ENCODE measurements around the gene PPIL6.

PPIL6 gene

GRCh38 chr6:109382576-109383437, 57.6 kb downstream of the PPIL6 start:
- TF ChIP-seq ZFP3 (CRISPR knock-in tag; IDR thresholded peaks at IDR 0.05) = 0 out of 2 replicates have a peak, but pooled peaks have one; percentile 55
- no peak for TF ChIP-seq ZNF8 (CRISPR knock-in tag; IDR thresholded peaks at IDR 0.05)
- TF ChIP-seq PATZ1 (CRISPR knock-in tag; IDR thresholded peaks at IDR 0.05; ENCODE audit: borderline replicate concordance) = peak; percentile 97
- ATAC-seq = peak; percentile 83

- ATAC-seq = peak; percentile 72
- TF ChIP-seq BACH2 (CRISPR knock-in tag; IDR thresholded peaks at IDR 0.05; ENCODE audit: borderline replicate concordance) = no peak
- TF ChIP-seq ZNF70 (CRISPR knock-in tag; IDR thresholded peaks at IDR 0.05) = no peak
- no peak for TF ChIP-seq PATZ1 (CRISPR knock-in tag; IDR thresholded peaks at IDR 0.05; ENCODE audit: borderline replicate concordance)
- no peak for TF ChIP-seq TSHZ2 (CRISPR knock-in tag; IDR thresholded peaks at IDR 0.05)
- TF ChIP-seq PPARA (CRISPR knock-in tag; IDR thresholded peaks at IDR 0.05; ENCODE audit: borderline replicate concordance) = no peak
- TF ChIP-seq OSR1 (CRISPR knock-in tag; IDR thresholded peaks at IDR 0.05) = no peak
Observed at GRCh38 chr6:109381747-109382575, 58.5 kb downstream of the PPIL6 start, which contains the start of gene CD164. CD164 (minus strand) TSS chr6:109382467; CDS start chr6:109382378, 89 bp downstream.

- no peak for TF ChIP-seq TOX (CRISPR knock-in tag; IDR thresholded peaks at IDR 0.05; ENCODE audit: borderline replicate concordance)
- no peak for TF ChIP-seq TCF4 (CRISPR knock-in tag; IDR thresholded peaks at IDR 0.05; ENCODE audit: borderline replicate concordance)
- no peak; the same call in 2 of the 3 replicates for ATAC-seq
Observed at GRCh38 chr6:109381061-109381746, 59.2 kb downstream of the PPIL6 start.

- no peak for ATAC-seq
- TF ChIP-seq ZNF70 (CRISPR knock-in tag; IDR thresholded peaks at IDR 0.05) (no peak), GLIS3 (CRISPR knock-in tag; IDR thresholded peaks at IDR 0.05) (no peak), ARNTL (CRISPR knock-in tag; IDR thresholded peaks at IDR 0.05; ENCODE audit: borderline replicate concordance, low read depth) (no peak), TOX (CRISPR knock-in tag; IDR thresholded peaks at IDR 0.05; ENCODE audit: borderline replicate concordance) (no peak), RARB (CRISPR knock-in tag; IDR thresholded peaks at IDR 0.05) (no peak), CSDC2 (CRISPR knock-in tag; IDR thresholded peaks at IDR 0.05) (no peak)
Observed at GRCh38 chr6:109379711-109380110, 60.7 kb downstream of the PPIL6 start.

- ATAC-seq = no peak
- TF ChIP-seq TSHZ2 (CRISPR knock-in tag; IDR thresholded peaks at IDR 0.05) = no peak
- TF ChIP-seq TOX (CRISPR knock-in tag; IDR thresholded peaks at IDR 0.05; ENCODE audit: borderline replicate concordance) = no peak
- TF ChIP-seq ISL1 (CRISPR knock-in tag; IDR thresholded peaks at IDR 0.05) = no peak
- no peak for TF ChIP-seq ESRRG (CRISPR knock-in tag; IDR thresholded peaks at IDR 0.05)
- no peak for TF ChIP-seq CREB5 (CRISPR knock-in tag; IDR thresholded peaks at IDR 0.05; ENCODE audit: low read depth)
- no peak for TF ChIP-seq POU6F1 (CRISPR knock-in tag; IDR thresholded peaks at IDR 0.05; ENCODE audit: borderline replicate concordance, low read depth)
- no peak for TF ChIP-seq BACH2 (CRISPR knock-in tag; IDR thresholded peaks at IDR 0.05; ENCODE audit: borderline replicate concordance)
Observed at GRCh38 chr6:109377717-109378116, 62.7 kb downstream of the PPIL6 start.
